BE2C (cell line): Measurements from ENCODE around the gene KCNQ1OT1.

Experiments
- DNase-seq: peaks from one replicate; pipeline ENCODE4 v3.0.0-alpha.2; 2020
- H3K27me3 ChIP-seq: fragments of 250-450 bp; sonication (Bioruptor Pico); 2 replicates; pipeline ENCODE4 v1.5.1; 2020; ENCODE audit warnings: mild to moderate bottlenecking
- H3K36me3 ChIP-seq: fragments of 250-450 bp; sonication (Bioruptor Pico); 2 replicates; pipeline ENCODE4 v1.5.1; 2020; ENCODE audit warnings: mild to moderate bottlenecking
- H3K4me1 ChIP-seq: fragments of 250-450 bp; sonication (Bioruptor Pico); 2 replicates; pipeline ENCODE4 v1.5.1; 2020
- H3K4me3 ChIP-seq: 2 replicates; pipeline ENCODE4 v1.5.1; 2011; ENCODE audit warnings: low read depth, low read length
- H3K9me3 ChIP-seq: fragments of 250-450 bp; sonication (Bioruptor Pico); 2 replicates; pipeline ENCODE4 v1.5.1; 2020
- CTCF ChIP-seq: IDR thresholded peaks from 2 replicates; pipeline ENCODE4 v1.5.1; 2012; ENCODE audit warnings: mild to moderate bottlenecking, low read depth, low read length

Gene KCNQ1OT1

DNA sequence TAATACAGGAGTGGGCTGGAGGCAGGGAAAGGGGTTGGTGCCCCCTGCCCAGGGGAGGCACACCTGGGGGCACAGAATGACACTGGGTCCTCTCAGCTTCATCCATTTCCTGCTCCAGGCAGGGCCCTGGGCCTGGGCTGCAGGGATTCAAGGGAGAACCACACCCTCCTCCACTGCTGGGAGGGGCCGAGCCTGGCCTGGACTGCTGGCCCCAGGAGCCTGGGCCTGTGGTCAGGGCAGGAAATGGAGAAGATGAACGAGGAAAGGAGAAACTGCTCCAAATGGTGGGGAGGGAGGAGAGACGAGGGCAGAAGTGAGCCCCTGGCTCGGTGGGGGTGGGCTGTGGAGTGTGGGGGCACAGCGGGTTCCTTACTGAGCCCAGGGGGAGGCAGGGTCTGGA, 38.1 kb upstream of the KCNQ1OT1 start:
- Histone ChIP-seq H3K4me1 (no peaks in the 10 kb centered on the region), H3K9me3 (no peaks in the 10 kb centered on the region), H3K4me3 (no peak overlapping the region), H3K27me3 (no peaks in the 10 kb centered on the region), H3K36me3 (no peaks in the 10 kb centered on the region)
- no peak for DNase-seq
- TF ChIP-seq CTCF = no peak

GRCh38 chr11:2737226-2737590, 37.4 kb upstream of the KCNQ1OT1 start:
- TF ChIP-seq CTCF = no peak
- DNase-seq = no peak
- Histone ChIP-seq H3K36me3 (no peaks in the 10 kb centered on the region), H3K27me3 (no peaks in the 10 kb centered on the region), H3K4me1 (no peaks in the 10 kb centered on the region), H3K4me3 (no peak overlapping the region), H3K9me3 (no peaks in the 10 kb centered on the region)

- H3K27me3 ChIP-seq = no peaks in the 10 kb centered on the region
- no peaks in the 10 kb centered on the region for H3K4me1 ChIP-seq
- no peak for DNase-seq
- no peak overlapping the region for H3K4me3 ChIP-seq
- H3K36me3 ChIP-seq = no peaks in the 10 kb centered on the region
- TF ChIP-seq CTCF = no peak
- H3K9me3 ChIP-seq = no peaks in the 10 kb centered on the region
These were observed 36.9 kb upstream of the KCNQ1OT1 start for GRCh38 chr11:2736577-2737225.

- H3K9me3 ChIP-seq = no peaks in the 10 kb centered on the region
- H3K4me1 ChIP-seq = no peaks in the 10 kb centered on the region
- DNase-seq = no peak
- TF ChIP-seq CTCF = no peak
- H3K27me3 ChIP-seq = no peaks in the 10 kb centered on the region
- no peak overlapping the region for H3K4me3 ChIP-seq
- H3K36me3 ChIP-seq = no peaks in the 10 kb centered on the region
These were observed 35.3 kb upstream of the KCNQ1OT1 start for GRCh38 chr11:2735053-2735589.

GRCh38 chr11:2734181-2735052, 34.6 kb upstream of the KCNQ1OT1 start:
- Histone ChIP-seq H3K4me1 (no peaks in the 10 kb centered on the region), H3K27me3 (no peaks in the 10 kb centered on the region), H3K36me3 (no peaks in the 10 kb centered on the region), H3K9me3 (no peaks in the 10 kb centered on the region), H3K4me3 (no peak overlapping the region)
- TF ChIP-seq CTCF = no peak
- no peak for DNase-seq
